Measurements from ENCODE around the gene LMX1B.
"Not testable (repeated sequence)": the region's sequence is repeated elsewhere in the genome, so short reads cannot be mapped to it uniquely, and the experiment has no call there.

The LMX1B gene

DNA sequence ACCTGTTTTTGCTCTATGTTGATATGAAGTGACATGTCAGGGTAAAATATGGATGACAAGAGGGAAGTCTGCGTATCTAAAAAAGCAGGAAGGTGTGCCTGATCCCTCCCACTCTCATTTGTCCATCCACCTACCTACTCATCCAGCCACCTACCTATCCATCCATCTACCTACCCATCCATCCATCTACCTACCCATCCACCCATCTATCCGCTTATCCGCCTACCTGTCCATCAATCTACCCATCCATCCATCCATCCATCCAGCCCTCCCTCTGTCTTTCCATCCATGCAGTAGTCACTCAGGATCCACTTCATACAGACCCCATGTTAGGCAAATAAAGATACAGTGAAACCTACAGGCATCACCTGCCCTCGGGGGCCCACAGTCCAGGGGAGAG, 32.4 kb downstream of the LMX1B start:
- in situ Hi-C loops (cut with HindIII; ENCODE audit: low sequenced_read_pairs) = no loop called here
- TF ChIP-seq, protein P1, sequence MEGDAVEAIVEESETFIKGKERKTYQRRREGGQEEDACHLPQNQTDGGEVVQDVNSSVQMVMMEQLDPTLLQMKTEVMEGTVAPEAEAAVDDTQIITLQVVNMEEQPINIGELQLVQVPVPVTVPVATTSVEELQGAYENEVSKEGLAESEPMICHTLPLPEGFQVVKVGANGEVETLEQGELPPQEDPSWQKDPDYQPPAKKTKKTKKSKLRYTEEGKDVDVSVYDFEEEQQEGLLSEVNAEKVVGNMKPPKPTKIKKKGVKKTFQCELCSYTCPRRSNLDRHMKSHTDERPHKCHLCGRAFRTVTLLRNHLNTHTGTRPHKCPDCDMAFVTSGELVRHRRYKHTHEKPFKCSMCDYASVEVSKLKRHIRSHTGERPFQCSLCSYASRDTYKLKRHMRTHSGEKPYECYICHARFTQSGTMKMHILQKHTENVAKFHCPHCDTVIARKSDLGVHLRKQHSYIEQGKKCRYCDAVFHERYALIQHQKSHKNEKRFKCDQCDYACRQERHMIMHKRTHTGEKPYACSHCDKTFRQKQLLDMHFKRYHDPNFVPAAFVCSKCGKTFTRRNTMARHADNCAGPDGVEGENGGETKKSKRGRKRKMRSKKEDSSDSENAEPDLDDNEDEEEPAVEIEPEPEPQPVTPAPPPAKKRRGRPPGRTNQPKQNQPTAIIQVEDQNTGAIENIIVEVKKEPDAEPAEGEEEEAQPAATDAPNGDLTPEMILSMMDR (IDR thresholded peaks at IDR 0.05; ENCODE audit: low read depth, low read length) = no peak
- H3K4me3 ChIP-seq (ENCODE audit: low read depth, low read length) = no peak overlapping the region
- DNase-seq (ENCODE audit: low read depth, low spot score) = no peak

DNA sequence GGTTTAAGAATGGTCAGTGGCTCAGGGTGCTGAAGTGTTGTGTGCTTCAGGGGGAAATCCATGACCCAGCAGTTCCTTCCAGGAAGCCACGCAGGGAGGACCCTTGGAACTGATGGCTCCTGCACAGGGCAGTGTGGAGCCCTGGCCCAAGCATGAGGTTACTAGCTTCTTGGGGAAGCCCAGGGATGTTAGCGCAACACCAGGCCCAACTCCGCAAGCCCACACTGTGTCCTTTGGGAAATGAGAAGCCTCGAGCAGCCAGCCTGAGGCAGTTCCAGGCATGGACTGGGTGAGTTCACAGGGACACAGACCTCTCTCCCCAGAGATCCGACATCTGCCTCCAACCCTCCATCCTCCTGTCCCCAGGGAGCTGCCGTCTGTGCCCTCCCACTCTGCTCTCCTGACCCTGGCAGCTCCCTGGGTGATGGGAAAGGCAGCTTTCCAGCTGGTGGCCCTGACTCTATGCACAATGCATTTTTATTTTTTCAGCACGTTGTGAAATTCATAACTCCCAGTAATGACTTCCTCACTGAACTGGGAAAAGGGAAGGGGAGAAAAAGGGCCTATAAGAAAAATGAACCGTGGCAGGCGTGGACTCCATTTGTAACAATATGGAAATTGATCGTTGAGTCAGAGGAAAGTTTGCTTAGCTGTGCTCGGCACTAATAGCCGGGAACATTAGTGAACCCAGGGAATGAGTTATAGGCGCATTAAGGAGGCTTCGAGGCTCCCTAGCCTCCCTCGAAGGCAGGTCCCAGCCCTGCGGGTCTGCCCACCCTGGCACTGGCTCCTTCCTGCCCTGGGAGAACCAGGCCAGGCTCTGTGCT, 34.1 kb downstream of the LMX1B start:
- H3K4me3 ChIP-seq (ENCODE audit: low read depth, low read length) = no peak overlapping the region
- in situ Hi-C loops (cut with HindIII; ENCODE audit: low sequenced_read_pairs) = no loop called here
- TF ChIP-seq, protein P1 (IDR thresholded peaks at IDR 0.05; ENCODE audit: low read depth, low read length) = no peak
- no peak for DNase-seq (ENCODE audit: low read depth, low spot score)

DNA sequence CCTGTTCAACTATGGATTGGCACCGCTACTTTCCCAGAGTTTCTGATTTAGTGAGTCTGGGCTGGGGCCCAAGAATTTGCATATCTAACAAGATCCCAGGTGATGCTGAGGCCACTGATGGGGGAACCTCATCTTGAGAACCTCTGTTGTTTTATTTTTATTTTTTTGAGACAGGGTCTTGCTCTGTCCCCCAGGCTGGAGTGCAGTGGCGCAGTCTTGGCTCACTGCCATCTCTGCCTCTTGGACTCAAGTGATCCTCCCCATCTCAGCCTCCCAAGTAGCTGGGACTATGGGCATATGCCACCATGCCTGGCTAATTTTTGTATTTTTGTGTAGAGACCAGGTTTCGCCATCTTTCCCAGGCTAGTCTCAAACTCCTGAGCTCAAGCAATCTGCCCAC, 35.7 kb downstream of the LMX1B start:
- in situ Hi-C loops (cut with HindIII; ENCODE audit: low sequenced_read_pairs) = no loop called here
- no peak overlapping the region for H3K4me3 ChIP-seq (ENCODE audit: low read depth, low read length)
- no peak for DNase-seq (ENCODE audit: low read depth, low spot score)
- TF ChIP-seq, protein P1 (IDR thresholded peaks at IDR 0.05; ENCODE audit: low read depth, low read length) = no peak

DNA sequence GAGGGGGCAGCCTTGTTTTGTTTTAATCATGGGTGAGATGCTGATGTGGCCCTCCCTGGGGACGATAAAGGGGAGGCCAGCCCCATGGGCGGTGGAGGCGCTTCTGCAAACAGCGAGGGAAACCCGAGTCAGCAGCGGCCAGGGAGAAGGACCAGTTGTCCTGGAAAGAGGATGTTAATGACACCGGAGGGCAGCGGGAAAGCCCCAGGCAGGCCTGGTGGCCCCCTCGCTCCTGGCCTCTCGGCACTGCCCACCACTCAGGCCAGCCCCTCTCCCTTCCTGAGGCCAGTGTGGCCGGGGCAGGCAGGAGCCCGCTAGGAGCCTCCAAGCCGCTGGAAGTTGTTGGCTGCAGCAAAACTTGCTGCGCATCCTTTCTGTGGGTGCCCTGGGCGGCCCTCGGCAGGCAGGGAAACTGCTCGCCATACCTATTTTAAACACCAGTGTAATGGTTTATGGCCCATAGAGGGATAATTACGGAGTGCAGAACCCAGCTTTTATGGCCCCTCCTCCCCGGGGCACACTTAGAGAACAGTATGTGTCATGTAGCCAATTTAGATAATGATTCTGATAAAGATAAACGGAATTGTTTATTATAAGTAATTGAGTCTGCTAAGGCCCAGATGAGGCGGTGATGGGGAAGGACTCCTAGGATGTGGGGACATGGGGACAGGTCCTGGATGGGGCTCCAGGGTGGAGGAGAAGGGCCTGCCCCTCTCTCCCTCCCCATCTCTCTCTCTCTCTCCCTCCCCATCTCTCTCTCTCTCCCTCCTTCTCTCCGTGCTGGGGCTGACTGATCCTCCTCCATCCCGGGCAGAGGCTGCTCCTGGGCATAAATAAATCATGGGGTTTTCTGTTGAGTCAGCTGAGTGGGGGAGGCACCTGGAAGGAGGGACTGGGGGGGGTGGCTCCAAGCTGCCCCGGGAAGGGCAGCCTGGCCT, 36.9 kb downstream of the LMX1B start:
- in situ Hi-C loops (cut with HindIII; ENCODE audit: low sequenced_read_pairs) = no loop called here
- H3K4me3 ChIP-seq (ENCODE audit: low read depth, low read length) = no peak overlapping the region
- no peak for DNase-seq (ENCODE audit: low read depth, low spot score)
- TF ChIP-seq, protein P1 (IDR thresholded peaks at IDR 0.05; ENCODE audit: low read depth, low read length) = no peak

DNA sequence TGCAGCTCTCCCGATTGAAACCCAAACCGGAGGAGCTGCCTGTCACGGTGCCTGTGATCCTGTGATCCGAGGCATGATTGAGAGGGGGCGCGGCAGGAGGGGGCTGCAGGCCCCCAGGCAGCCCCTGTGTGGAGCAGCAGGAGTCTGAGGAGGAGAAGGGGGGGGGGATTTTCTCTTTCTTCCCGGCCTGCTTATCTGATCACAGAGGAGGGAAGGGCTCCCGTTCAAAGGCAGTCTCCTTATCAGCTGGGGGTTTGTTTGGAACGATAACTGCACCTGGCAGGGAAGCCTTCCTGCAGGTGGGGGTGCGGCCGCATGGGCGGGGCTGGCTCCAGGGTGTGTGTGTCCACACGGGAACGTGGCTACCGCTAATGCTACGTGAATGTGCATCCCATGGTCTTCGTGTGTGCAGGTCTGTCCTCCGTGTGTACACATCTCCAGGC, 38.4 kb downstream of the LMX1B start:
- in situ Hi-C loops (cut with HindIII; ENCODE audit: low sequenced_read_pairs) = no loop called here
- no peak overlapping the region for H3K4me3 ChIP-seq (ENCODE audit: low read depth, low read length)
- DNase-seq (ENCODE audit: low read depth, low spot score) = no peak
- TF ChIP-seq, protein P1 (IDR thresholded peaks at IDR 0.05; ENCODE audit: low read depth, low read length) = no peak

DNA sequence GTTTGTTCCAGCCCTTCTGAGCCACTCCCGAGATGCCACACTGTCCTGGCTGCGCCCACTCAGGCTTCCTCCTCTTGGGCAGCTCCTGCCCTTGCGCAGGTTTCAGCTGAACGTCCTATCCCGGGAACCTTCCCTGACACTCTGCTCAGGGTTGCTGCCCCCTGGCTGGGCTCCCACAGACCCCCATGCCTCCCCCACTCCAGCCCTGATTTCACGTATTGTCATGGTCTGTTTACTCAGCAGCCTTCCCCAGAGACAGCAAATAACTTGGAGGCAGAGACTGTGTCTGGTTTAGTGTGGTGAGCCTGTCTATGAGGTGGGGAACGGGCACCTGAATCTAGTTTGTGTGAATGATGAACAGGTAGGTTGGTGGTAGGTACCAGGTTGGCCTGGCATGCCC, 40.4 kb downstream of the LMX1B start:
- TF ChIP-seq, protein P1 (IDR thresholded peaks at IDR 0.05; ENCODE audit: low read depth, low read length) = no peak
- in situ Hi-C loops (cut with HindIII; ENCODE audit: low sequenced_read_pairs) = no loop called here
- DNase-seq (ENCODE audit: low read depth, low spot score) = no peak
- H3K4me3 ChIP-seq (ENCODE audit: low read depth, low read length) = no peak overlapping the region

DNA sequence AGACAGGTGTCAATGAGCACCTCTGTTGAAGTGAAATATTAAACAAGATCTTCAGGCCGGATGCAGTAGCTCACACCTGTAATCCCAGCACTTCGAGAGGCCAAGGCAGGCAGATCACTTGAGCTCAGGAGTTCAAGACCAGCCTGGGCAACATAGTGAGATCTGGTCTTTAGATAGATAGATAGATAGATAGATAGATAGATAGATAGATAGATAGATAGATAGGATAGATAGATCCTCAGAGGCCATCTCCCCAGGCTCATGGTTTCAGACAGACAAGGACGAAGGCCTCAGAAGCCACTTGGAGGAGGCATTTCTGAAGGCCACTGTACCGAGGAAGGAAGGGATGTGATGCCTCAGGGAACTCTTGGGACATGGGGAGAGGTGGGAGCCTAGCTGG, 42.5 kb downstream of the LMX1B start:
- in situ Hi-C loops (cut with HindIII; ENCODE audit: low sequenced_read_pairs); H3K4me3 ChIP-seq (ENCODE audit: low read depth, low read length); DNase-seq (ENCODE audit: low read depth, low spot score): not testable (repeated sequence)
